Gastroesophageal sphincter (tissue), 4 donors: ENCODE measurements around the gene GDA. TPM values are rescaled to one million over a fixed set of nuclear protein-coding genes. Genes with fewer than 3 reads are reported as not detected.

ENCODE experiments used
- ATAC-seq: fragments of 150-250 bp; one replicate; pipeline ENCODE4 v1.9.1; 2016; ENCODE audit warnings: mild to moderate bottlenecking, moderate library complexity
- H3K27ac ChIP-seq, 4 donors: fragments of 200-600 bp; sonication (generic) in 3 of 4; 1 replicate in 3 of 4; 2 replicates in 1 of 4; pipeline ENCODE4 v1.5.1; 2016 to 2019
- H3K27me3 ChIP-seq: fragments of 200-600 bp; sonication (generic); one replicate; pipeline ENCODE4 v1.5.1; 2019
- H3K36me3 ChIP-seq, 2 donors: fragments of 200-600 bp; sonication (generic); one replicate each; pipeline ENCODE4 v1.5.1; 2019; ENCODE audit warnings: control low read depth in 1 of 2
- H3K4me1 ChIP-seq, 3 donors: fragments of 200-600 bp; sonication (generic); 1 replicate in 2 of 3; 2 replicates in 1 of 3; pipeline ENCODE4 v1.5.1; 2016 to 2019; ENCODE audit warnings: control low read depth in 2 of 3
- H3K4me3 ChIP-seq, 2 donors: fragments of 200-600 bp; sonication (generic); one replicate each; pipeline ENCODE4 v1.5.1; 2019; ENCODE audit warnings: mild to moderate bottlenecking in 1 of 2, moderate library complexity in 1 of 2
- H3K9me3 ChIP-seq, 3 donors: fragments of 200-600 bp; sonication (generic); one replicate each; pipeline ENCODE4 v1.5.1; 2017 to 2019; ENCODE audit warnings: control low read depth in 2 of 3
- EP300 ChIP-seq: sonication (generic); formaldehyde crosslinking; IDR thresholded peaks from one replicate; pipeline ENCODE4 v1.6.1; 2017; ENCODE audit warnings: antibody characterized with exemption, mild to moderate bottlenecking
- POLR2A ChIP-seq, 2 donors: fragments of 450-650 bp; IDR thresholded peaks; one replicate each; pipeline ENCODE4 v1.6.1; 2017; ENCODE audit warnings: antibody characterized with exemption in 2 of 2, mild to moderate bottlenecking in 2 of 2, moderate library complexity in 1 of 2
- POLR2AphosphoS5 ChIP-seq: sonication (generic); formaldehyde crosslinking; IDR thresholded peaks from one replicate; pipeline ENCODE4 v1.6.1; 2017; ENCODE audit warnings: antibody characterized with exemption
- WGBS, 2 donors: methylation state at CpG; one replicate each; pipeline ENCODE4 v1.1.5; 2018; ENCODE audit warnings: low coverage in 1 of 2; 5-methylcytosine and 5-hydroxymethylcytosine counted together
- total RNA-seq, 4 donors: library from RNA; depleted of rRNA; stranded (reverse); fragments of >200 nt; gene quantifications; one replicate each; pipeline ENCODE4 v1.1.0, GENCODE V29; 2016
- TF ChIP-seq, protein P1 (sequence below), 4 experiments: fragments of 200-600 bp in 2 of 4; fragments of 450-650 bp in 2 of 4; sonication (generic) in 1 of 4; IDR thresholded peaks; one replicate each; pipeline ENCODE4 v1.5.1; 2017 to 2019; ENCODE audit warnings: antibody characterized with exemption in 4 of 4, mild to moderate bottlenecking in 2 of 4, moderate library complexity in 2 of 4

The GDA gene
- total RNA-seq, 4 donors from 2014 or later: not detected

GRCh38 chr9:72147676-72148075 is 1.6 kb upstream of the GDA start:
- TF ChIP-seq, protein P1, sequence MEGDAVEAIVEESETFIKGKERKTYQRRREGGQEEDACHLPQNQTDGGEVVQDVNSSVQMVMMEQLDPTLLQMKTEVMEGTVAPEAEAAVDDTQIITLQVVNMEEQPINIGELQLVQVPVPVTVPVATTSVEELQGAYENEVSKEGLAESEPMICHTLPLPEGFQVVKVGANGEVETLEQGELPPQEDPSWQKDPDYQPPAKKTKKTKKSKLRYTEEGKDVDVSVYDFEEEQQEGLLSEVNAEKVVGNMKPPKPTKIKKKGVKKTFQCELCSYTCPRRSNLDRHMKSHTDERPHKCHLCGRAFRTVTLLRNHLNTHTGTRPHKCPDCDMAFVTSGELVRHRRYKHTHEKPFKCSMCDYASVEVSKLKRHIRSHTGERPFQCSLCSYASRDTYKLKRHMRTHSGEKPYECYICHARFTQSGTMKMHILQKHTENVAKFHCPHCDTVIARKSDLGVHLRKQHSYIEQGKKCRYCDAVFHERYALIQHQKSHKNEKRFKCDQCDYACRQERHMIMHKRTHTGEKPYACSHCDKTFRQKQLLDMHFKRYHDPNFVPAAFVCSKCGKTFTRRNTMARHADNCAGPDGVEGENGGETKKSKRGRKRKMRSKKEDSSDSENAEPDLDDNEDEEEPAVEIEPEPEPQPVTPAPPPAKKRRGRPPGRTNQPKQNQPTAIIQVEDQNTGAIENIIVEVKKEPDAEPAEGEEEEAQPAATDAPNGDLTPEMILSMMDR (IDR thresholded peaks at IDR 0.05): no peak
- TF ChIP-seq EP300 (no peak), POLR2A (IDR thresholded peaks at IDR 0.05) (no peak), POLR2AphosphoS5 (no peak)
- ATAC-seq: no peak
- 39 to 57% methylated on average over 3 to 5 of the region's 5 CpGs for WGBS, 2 donors
- H3K4me1 ChIP-seq: peaks cover 0 to 10% (median 0%) of the 10 kb centered on the region in 3 donors
- no peaks in the 10 kb centered on the region for H3K36me3 ChIP-seq
- peaks cover 61% of the 10 kb centered on the region for H3K27me3 ChIP-seq
- no peak overlapping the region for H3K27ac ChIP-seq
- no peaks in the 10 kb centered on the region for H3K9me3 ChIP-seq
- H3K4me3 ChIP-seq: no peak overlapping the region

- no peak for ATAC-seq
- Histone ChIP-seq H3K4me1 (peaks cover 0 to 10% (median 0%) of the 10 kb centered on the region in 3 donors), H3K36me3 (no peaks in the 10 kb centered on the region), H3K27me3 (peaks cover 56% of the 10 kb centered on the region), H3K27ac (no peak overlapping the region), H3K9me3 (no peaks in the 10 kb centered on the region), H3K4me3 (no peak overlapping the region)
- TF ChIP-seq, protein P1 (IDR thresholded peaks at IDR 0.05): no peak
- no peak for TF ChIP-seq POLR2AphosphoS5
- TF ChIP-seq POLR2A (IDR thresholded peaks at IDR 0.05): no peak
- TF ChIP-seq EP300: no peak
- WGBS, 2 donors: 49 to 65% methylated on average over 7 of the region's 7 CpGs
Measured at GRCh38 chr9:72150127-72150526, 887 bp downstream of the GDA start.

DNA sequence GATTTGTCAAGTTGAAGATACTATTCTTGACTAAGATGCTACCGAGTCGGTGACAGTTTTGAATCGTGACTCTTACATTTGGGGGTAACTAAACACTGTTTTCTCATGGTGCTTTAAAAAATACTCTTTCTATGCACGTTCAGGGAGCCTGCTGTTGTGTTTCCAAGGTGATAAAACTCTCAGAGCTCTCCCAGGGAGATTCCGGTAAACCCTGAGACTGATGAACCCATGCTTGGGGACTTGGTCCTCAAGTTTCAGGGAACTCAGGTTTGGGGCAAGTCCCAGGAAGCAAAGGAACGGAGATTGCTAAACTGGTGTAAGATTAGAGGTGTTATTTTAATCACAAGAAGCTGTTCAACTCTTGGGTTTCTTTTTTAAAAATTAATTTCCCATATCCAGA is 1.4 kb downstream of the GDA start:
- Histone ChIP-seq H3K27me3 (peaks cover 56% of the 10 kb centered on the region), H3K36me3 (no peaks in the 10 kb centered on the region), H3K27ac (no peak overlapping the region), H3K4me3 (no peak overlapping the region), H3K4me1 (peaks cover 0 to 10% (median 0%) of the 10 kb centered on the region in 3 donors), H3K9me3 (no peaks in the 10 kb centered on the region)
- WGBS, 2 donors: 65 to 68% methylated on average over 5 to 6 of the region's 6 CpGs
- no peak for ATAC-seq
- TF ChIP-seq POLR2AphosphoS5 (no peak), POLR2A (IDR thresholded peaks at IDR 0.05) (no peak), EP300 (no peak)
- TF ChIP-seq, protein P1 (IDR thresholded peaks at IDR 0.05): no peak

DNA sequence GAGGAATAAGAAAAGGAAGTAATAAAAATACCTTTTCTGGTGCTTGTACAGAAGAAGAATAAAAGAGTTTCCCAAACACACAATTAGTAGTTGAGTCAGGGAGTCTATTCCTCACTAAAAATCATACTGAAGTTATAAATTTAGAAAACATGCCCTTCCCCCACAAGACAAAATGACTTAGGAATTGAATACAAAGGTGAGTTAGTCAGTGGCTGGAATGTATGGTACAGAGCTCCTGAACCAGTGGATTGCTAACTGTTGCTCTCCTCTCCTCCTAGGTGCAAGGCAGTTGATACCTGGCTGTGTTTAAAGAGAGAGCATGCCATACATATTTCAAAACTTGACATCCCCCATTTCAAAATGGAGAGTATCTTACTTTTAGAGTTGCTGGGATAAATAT is 1.9 kb downstream of the GDA start:
- Histone ChIP-seq H3K4me1 (peaks cover 0 to 10% (median 0%) of the 10 kb centered on the region in 3 donors), H3K36me3 (no peaks in the 10 kb centered on the region), H3K27me3 (peaks cover 54% of the 10 kb centered on the region), H3K4me3 (no peak overlapping the region), H3K9me3 (no peaks in the 10 kb centered on the region), H3K27ac (no peak overlapping the region)
- TF ChIP-seq EP300 (no peak), POLR2A (IDR thresholded peaks at IDR 0.05) (no peak), POLR2AphosphoS5 (no peak)
- TF ChIP-seq, protein P1 (IDR thresholded peaks at IDR 0.05): no peak
- ATAC-seq: no peak

DNA sequence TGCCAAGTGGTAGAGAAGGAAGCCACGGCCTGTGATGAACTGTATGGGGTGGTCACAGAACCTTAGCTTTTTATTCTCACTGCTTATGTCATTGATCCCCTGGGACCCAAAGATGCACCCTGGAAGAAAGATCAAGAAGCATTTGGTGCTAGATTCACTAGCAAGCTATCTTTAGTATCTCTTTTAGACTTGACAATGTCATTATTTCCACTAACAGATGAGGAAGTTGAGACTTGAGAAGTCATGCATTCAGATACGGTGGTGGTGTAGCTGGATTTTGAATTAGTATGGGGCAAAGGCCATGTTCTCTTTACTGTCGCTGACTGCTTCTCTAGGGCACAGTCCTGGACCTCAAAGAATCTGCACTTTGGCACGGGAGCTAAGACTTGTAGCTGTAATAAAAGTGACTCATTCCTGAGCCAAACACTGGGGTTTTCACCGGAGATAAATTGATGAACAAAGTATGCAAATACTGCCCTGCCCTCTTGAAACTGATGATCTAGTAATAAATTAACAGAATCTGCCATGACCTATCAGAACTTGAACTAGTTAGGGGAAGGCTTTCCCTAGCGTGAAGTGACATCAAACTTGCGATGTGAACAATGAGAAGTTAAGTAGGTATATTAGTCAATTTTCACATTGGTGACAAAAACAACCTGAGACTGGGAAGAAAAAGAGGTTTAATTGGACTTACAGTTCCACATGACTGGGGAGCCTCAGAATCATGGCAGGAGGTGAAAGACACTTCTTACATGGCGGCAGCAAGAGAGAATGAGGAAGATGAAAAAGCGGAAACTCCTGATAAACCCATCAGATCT is 5.4 kb downstream of the GDA start:
- no peak for ATAC-seq
- Histone ChIP-seq H3K27me3 (peaks cover 20% of the 10 kb centered on the region), H3K36me3 (no peaks in the 10 kb centered on the region), H3K9me3 (no peaks in the 10 kb centered on the region), H3K4me1 (peaks cover 0 to under 1% (median 0%) of the 10 kb centered on the region in 3 donors), H3K27ac (no peak overlapping the region), H3K4me3 (no peak overlapping the region)
- WGBS, 2 donors: 72 to 79% methylated on average over 6 to 9 of the region's 9 CpGs
- TF ChIP-seq POLR2AphosphoS5 (no peak), EP300 (no peak), POLR2A (IDR thresholded peaks at IDR 0.05) (no peak)
- TF ChIP-seq, protein P1 (IDR thresholded peaks at IDR 0.05): no peak
